DMS 273 (cell line): ENCODE measurements around the gene CERS6.
A peak's percentile ranks its signal among the peaks of the same experiment; 100 is the strongest.

Source experiments
- DNase-seq: peaks from one replicate; lab custom pipeline; 2025; ENCODE audit not compliant: unreplicated experiment; lab: John Stamatoyannopoulos, UW

CERS6 gene

GRCh38 chr2:168596881-168597655, 141.0 kb downstream of the CERS6 start:
- DNase-seq: no peak

- DNase-seq: no peak
These were observed 143.7 kb downstream of the CERS6 start for GRCh38 chr2:168599738-168600137.

GRCh38 chr2:168600949-168601348, 144.9 kb downstream of the CERS6 start:
- DNase-seq: no peak

- no peak for DNase-seq
These were observed 145.7 kb downstream of the CERS6 start for GRCh38 chr2:168601741-168602140.

- no peak for DNase-seq
These were observed 146.3 kb downstream of the CERS6 start for GRCh38 chr2:168602379-168602778.

GRCh38 chr2:168602846-168603401, 146.9 kb downstream of the CERS6 start:
- DNase-seq: no peak

GRCh38 chr2:168603439-168603961, 147.4 kb downstream of the CERS6 start:
- DNase-seq: no peak

GRCh38 chr2:168604252-168604651, 148.2 kb downstream of the CERS6 start:
- peak; percentile 7 for DNase-seq

- no peak for DNase-seq
These were observed 151.9 kb downstream of the CERS6 start for GRCh38 chr2:168607992-168608391.

GRCh38 chr2:168608796-168609195, 152.7 kb downstream of the CERS6 start:
- DNase-seq: no peak

- DNase-seq: no peak
These were observed 155.0 kb downstream of the CERS6 start for GRCh38 chr2:168611091-168611490.

- no peak for DNase-seq
These were observed 156.0 kb downstream of the CERS6 start for GRCh38 chr2:168611896-168612650.

- DNase-seq: no peak
These were observed 156.6 kb downstream of the CERS6 start for GRCh38 chr2:168612719-168613118.

- no peak for DNase-seq
These were observed 157.5 kb downstream of the CERS6 start for GRCh38 chr2:168613551-168613950.

GRCh38 chr2:168614172-168615018, 158.3 kb downstream of the CERS6 start:
- peak; percentile 82 for DNase-seq

GRCh38 chr2:168620554-168620953, 164.5 kb downstream of the CERS6 start:
- DNase-seq: no peak

GRCh38 chr2:168622559-168622958, 166.5 kb downstream of the CERS6 start:
- no peak for DNase-seq

- no peak for DNase-seq
These were observed 168.0 kb downstream of the CERS6 start for GRCh38 chr2:168624028-168624427.

- no peak for DNase-seq
These were observed 170.0 kb downstream of the CERS6 start for GRCh38 chr2:168626096-168626495.

- DNase-seq: no peak
These were observed 170.6 kb downstream of the CERS6 start for GRCh38 chr2:168626647-168627046.

- DNase-seq: no peak
These were observed 176.6 kb downstream of the CERS6 start for GRCh38 chr2:168632709-168633121.
